Measurements from ENCODE around the gene TTC28. TPM values are rescaled to one million over a fixed set of nuclear protein-coding genes. Genes with fewer than 3 reads are reported as not detected.
A peak's percentile ranks its signal among the peaks of the same experiment; 100 is the strongest.

Gene TTC28
- total and polyA plus RNA-seq, 12 donors, result 3.4 to 75.6 (median 28.6) TPM

GRCh38 chr22:27996529-27996925 lies 683.1 kb downstream of the TTC28 start:
- WGBS, 4 donors, result 92 to 96% (median 94%) methylated on average over 5 to 6 of the region's 6 CpGs
- Histone ChIP-seq H3K27me3 (no peaks in the 10 kb centered on the region), H3K4me1 (replicated peaks in 1 of 2) (no peaks in the 10 kb centered on the region), H3K27ac (no peak overlapping the region), H3K4me3 (no peak overlapping the region), H3K36me3 (replicated peaks in 1 of 2) (peaks cover 0 to 28% of the 10 kb centered on the region in 2 donors), H3K9me3 (replicated peaks in 1 of 3) (no peaks in the 10 kb centered on the region)
- intact Hi-C loops (cut with DNase I), result no loop called here
- TF ChIP-seq POLR2A (IDR thresholded peaks at IDR 0.05), result no peak
- TF ChIP-seq CTCF (IDR thresholded peaks at IDR 0.05), result no peak
- DNase-seq, result no peak

- Histone ChIP-seq H3K9me3 (replicated peaks in 1 of 3) (no peaks in the 10 kb centered on the region), H3K4me1 (replicated peaks in 1 of 2) (no peaks in the 10 kb centered on the region), H3K36me3 (replicated peaks in 1 of 2) (peaks cover 0 to 28% of the 10 kb centered on the region in 2 donors), H3K4me3 (no peak overlapping the region), H3K27ac (no peak overlapping the region), H3K27me3 (no peaks in the 10 kb centered on the region)
- TF ChIP-seq CTCF (IDR thresholded peaks at IDR 0.05) (no peak), POLR2A (IDR thresholded peaks at IDR 0.05) (no peak)
- intact Hi-C loops (cut with DNase I), result no loop called here
- WGBS, 4 donors, result 91 to 94% (median 94%) methylated on average over 15 to 25 of the region's 25 CpGs
- DNase-seq, result no peak
Observed at GRCh38 chr22:27995801-27996528, 683.7 kb downstream of the TTC28 start.

GRCh38 chr22:27994481-27995331 lies 684.9 kb downstream of the TTC28 start:
- WGBS, 4 donors, result 84 to 90% (median 88%) methylated on average over 8 to 14 of the region's 14 CpGs
- Histone ChIP-seq H3K27ac (no peak overlapping the region), H3K4me1 (replicated peaks in 1 of 2) (no peaks in the 10 kb centered on the region), H3K27me3 (no peaks in the 10 kb centered on the region), H3K36me3 (replicated peaks in 1 of 2) (peaks cover 0 to 28% of the 10 kb centered on the region in 2 donors), H3K9me3 (replicated peaks in 1 of 3) (no peaks in the 10 kb centered on the region), H3K4me3 (no peak overlapping the region)
- DNase-seq, result peak in 2 of 7 donors; percentile 9 to 23
- intact Hi-C loops (cut with DNase I), result no loop called here
- no peak for TF ChIP-seq CTCF (IDR thresholded peaks at IDR 0.05)
- no peak for TF ChIP-seq POLR2A (IDR thresholded peaks at IDR 0.05)

- TF ChIP-seq POLR2A (IDR thresholded peaks at IDR 0.05) (no peak), CTCF (IDR thresholded peaks at IDR 0.05) (no peak)
- 82 to 98% (median 96%) methylated on average over 7 to 9 of the region's 9 CpGs for WGBS, 4 donors
- Histone ChIP-seq H3K9me3 (replicated peaks in 1 of 3) (no peaks in the 10 kb centered on the region), H3K36me3 (replicated peaks in 1 of 2) (peaks cover 0 to 24% of the 10 kb centered on the region in 2 donors), H3K4me3 (no peak overlapping the region), H3K27me3 (no peaks in the 10 kb centered on the region), H3K4me1 (replicated peaks in 1 of 2) (no peaks in the 10 kb centered on the region), H3K27ac (no peak overlapping the region)
- intact Hi-C loops (cut with DNase I), result no loop called here
- peak in 2 of 7 donors; percentile 10 to 48 for DNase-seq
Observed at GRCh38 chr22:27993774-27994350, 685.8 kb downstream of the TTC28 start.
